HG03469 (cell line): ENCODE results near the gene GBF1.
"Not testable (repeated sequence)": the region's sequence is repeated elsewhere in the genome, so short reads cannot be mapped to it uniquely, and the experiment has no call there.

Experiments
- ATAC-seq: cut with Tn5 transposase; IDR thresholded peaks from one replicate; pipeline ENCODE4 v1.9.1; 2021; ENCODE audit warnings: mild to moderate bottlenecking, moderate library complexity, moderate number of reproducible peaks; ENCODE audit not compliant: unreplicated experiment

Gene GBF1

DNA sequence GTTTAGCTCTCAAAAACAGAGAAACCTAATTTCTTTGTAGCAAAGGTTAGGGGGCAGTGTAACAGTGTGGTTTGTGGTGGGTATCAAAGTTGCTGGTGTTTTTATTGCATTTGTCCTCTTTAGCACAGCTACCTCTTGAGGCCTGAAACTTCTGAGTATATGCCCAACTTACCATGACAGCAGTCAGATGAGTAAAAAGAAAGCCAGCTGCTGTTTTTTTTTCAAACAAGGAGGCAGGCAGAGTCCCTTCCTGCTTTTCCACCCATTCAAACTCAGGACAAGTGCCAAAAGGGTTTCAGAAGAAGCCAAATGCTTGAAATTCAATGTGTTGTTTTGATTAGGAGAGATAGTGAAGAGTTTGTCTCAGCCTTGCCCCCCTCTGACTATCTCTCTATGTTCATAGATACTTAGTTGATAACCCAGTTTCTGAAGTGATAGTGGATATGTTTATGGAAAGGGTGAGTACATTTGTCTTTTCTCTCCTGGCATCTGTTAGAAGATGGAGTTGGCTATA, 23.1 kb downstream of the GBF1 start:
- ATAC-seq: no peak

- ATAC-seq: no peak
Observed at GRCh38 chr10:102269017-102269416, 23.7 kb downstream of the GBF1 start.

- no peak for ATAC-seq
Observed at GRCh38 chr10:102274062-102274461, 28.7 kb downstream of the GBF1 start.

- no peak for ATAC-seq
Observed at GRCh38 chr10:102275343-102275742, 30.0 kb downstream of the GBF1 start.

- no peak for ATAC-seq
Observed at GRCh38 chr10:102279104-102279503, 33.8 kb downstream of the GBF1 start.

DNA sequence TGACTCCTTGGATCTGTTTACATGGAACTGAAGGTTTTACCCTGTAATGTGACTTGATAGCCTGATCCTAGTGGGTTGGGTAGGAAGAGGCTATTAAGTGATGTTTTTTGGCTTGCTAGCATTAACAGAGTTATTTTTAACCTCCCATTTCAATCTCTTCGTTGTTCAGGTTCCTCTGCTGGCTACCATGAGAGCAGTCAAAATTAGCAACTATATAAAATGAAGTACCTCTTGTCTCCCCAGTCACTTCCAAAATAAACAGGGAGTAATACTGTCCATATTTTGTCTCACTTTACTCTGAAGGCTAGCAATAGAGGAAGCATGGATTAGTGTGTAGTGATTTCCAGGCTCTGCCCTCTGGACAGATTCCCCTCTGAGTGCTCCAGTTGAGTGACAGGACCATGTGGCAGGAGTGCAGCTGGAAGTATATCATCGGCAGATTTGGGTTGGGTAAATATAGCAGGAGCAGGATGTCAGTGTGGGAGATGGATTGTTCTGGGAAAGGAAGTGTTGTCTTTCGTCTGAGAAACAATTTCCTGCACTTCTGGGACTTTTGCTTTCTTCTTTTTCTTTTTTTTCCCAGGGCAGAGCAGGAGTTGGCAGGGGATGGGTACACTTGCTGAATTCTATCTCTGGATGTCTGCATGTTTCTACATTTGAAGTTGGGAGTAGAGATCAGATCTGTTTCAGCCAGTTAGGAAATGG, 35.2 kb downstream of the GBF1 start:
- ATAC-seq: no peak

- ATAC-seq: no peak
Observed at GRCh38 chr10:102281102-102281487, 35.8 kb downstream of the GBF1 start.

GRCh38 chr10:102283488-102283887, 38.2 kb downstream of the GBF1 start:
- ATAC-seq: no peak

- no peak for ATAC-seq
Observed at GRCh38 chr10:102283890-102284289, 38.6 kb downstream of the GBF1 start.

GRCh38 chr10:102284531-102284930, 39.2 kb downstream of the GBF1 start:
- no peak for ATAC-seq

- ATAC-seq: no peak
Observed at GRCh38 chr10:102285133-102285532, 39.8 kb downstream of the GBF1 start.

DNA sequence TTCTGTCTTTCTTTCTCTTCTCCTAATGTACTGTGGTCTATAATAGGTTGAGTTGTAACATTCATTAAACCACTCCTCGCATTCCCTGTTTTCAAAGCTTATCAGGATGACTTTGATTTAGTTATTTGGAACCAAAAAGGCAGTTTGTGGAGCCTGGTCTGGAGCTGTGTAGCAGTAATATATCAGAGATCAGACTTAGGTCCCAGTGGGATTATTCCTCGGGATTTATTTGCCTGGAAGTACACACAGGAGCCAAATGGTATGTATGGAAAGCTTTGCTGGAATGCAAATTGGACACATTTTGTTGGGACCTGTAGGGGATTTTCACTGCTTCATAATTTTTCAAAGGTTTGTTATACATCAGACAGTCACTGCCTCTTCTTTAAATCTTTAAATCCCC, 40.9 kb downstream of the GBF1 start:
- ATAC-seq: no peak

- ATAC-seq: no peak
Observed at GRCh38 chr10:102287538-102287937, 42.2 kb downstream of the GBF1 start.

DNA sequence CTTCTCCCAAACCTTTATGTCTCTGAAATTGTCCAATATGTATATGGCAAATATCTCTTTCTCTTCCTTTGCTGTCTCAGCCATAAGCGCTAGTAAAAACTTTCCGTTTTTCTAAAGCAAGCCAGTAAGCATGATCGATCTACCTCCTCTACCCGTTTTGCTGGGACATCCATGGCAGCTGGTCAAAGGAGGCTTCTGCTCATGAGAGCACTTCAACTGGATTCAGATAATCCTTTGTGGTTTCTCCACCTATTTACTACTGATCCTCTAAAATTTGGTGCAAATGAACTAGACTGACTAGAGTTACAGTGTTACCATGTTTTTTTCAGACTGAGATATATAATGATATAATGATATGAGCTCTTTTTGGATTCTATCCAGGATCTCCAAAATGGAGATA, 42.7 kb downstream of the GBF1 start:
- ATAC-seq: no peak

GRCh38 chr10:102289356-102289755, 44.0 kb downstream of the GBF1 start:
- ATAC-seq: no peak

GRCh38 chr10:102289840-102290239, 44.5 kb downstream of the GBF1 start:
- no peak for ATAC-seq

GRCh38 chr10:102291221-102291905, 46.0 kb downstream of the GBF1 start:
- no peak for ATAC-seq

DNA sequence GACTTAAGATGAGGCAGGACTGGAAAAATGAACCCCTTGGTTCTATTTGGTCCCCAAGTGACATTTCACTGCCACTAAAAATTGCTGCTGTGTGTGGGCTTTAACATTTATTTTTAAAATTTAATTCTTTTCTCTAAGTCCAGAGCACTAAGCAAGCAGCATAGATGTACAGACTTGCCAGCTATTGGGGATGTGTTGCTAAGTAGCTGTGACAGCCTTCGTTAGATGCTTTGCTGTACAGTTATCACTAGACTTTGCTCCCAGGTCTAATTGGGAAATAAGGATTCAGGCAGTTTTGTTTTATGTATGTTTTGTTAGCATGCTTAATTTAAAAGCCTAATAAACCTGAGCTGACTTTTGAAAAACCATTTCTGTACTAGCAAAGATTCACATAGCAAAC, 51.8 kb downstream of the GBF1 start:
- ATAC-seq: no peak

- no peak for ATAC-seq
Observed at GRCh38 chr10:102298899-102299298, 53.6 kb downstream of the GBF1 start.

- ATAC-seq: no peak
Observed at GRCh38 chr10:102299873-102300272, 54.5 kb downstream of the GBF1 start.

DNA sequence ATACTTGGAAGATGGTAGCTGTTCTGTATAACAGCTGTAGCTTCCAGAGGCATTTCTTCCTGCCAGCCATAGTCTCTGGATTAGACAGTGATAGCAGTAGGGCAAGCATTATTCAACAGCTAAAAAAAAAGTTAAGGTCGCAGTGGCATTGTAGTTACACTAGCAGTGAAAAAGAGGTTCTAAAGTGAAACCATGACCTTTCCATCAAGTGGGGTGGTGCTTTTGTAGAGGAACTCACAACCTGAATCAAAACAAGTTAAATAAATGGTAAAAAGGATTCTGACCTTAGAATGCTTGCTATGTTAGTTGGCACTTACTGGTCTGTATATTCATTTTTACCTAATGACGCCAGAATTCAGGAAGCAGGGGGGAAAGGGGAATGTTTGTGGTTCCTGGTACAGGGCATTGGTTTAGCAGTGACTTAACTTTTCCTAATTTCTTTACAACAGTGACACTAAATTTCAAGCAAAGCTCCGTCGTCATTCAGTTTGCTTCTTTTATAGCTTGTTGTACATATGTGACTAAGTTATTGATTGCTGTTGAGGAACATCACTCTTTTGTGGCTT, 55.0 kb downstream of the GBF1 start:
- no peak for ATAC-seq

DNA sequence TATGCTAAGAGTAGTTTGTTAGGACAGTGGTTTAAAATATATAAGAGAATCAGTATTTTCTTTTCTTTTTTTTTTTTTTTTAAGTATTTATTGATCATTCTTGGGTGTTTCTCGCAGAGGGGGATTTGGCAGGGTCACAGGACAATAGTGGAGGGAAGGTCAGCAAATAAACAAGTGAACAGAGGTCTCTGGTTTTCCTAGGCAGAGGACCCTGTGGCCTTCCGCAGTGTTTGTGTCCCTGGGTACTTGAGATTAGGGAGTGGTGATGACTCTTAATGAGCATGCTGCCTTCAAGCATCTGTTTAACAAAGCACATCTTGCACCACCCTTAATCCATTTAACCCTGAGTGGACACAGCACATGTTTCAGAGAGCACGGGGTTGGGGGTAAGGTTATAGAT, 55.6 kb downstream of the GBF1 start:
- not testable (repeated sequence) for ATAC-seq
